Activated CD4-positive, alpha-beta memory T cell treated with anti-CD3 and anti-CD28 coated beads for 36 hours (primary cell): ENCODE results near the gene NOTCH4. TPM values are rescaled to one million over a fixed set of nuclear protein-coding genes. Genes with fewer than 3 reads are reported as not detected.

ENCODE experiments used
- CTCF ChIA-PET: fragments of 350-600 bp; sonication (Branson Sonifier 250); formaldehyde crosslinking; loops from one replicate; lab custom pipeline; 2021; ENCODE audit warnings: antibody characterized with exemption, inconsistent platforms; lab: Charles Lee
- POLR2A ChIA-PET: fragments of 350-600 bp; sonication (Branson Sonifier 250); formaldehyde crosslinking; loops from one replicate; lab custom pipeline; 2021; ENCODE audit warnings: antibody characterized with exemption; lab: Charles Lee
- DNase-seq: peaks from one replicate; pipeline ENCODE4 v3.0.0-alpha.2; 2020
- H3K27ac Mint-ChIP-seq: one replicate; pipeline ENCODE4 v1.8.0; 2021; ENCODE audit warnings: mixed read lengths
- H3K27me3 Mint-ChIP-seq: one replicate; pipeline ENCODE4 v1.8.0; 2021; ENCODE audit warnings: mixed read lengths
- H3K36me3 Mint-ChIP-seq: one replicate; pipeline ENCODE4 v1.8.0; 2021; ENCODE audit warnings: mixed read lengths
- H3K4me1 Mint-ChIP-seq: one replicate; pipeline ENCODE4 v1.8.0; 2021; ENCODE audit warnings: low read depth, mixed read lengths
- H3K4me3 Mint-ChIP-seq: one replicate; pipeline ENCODE4 v1.8.0; 2021; ENCODE audit warnings: mild to moderate bottlenecking, mixed read lengths
- H3K9me3 Mint-ChIP-seq: one replicate; pipeline ENCODE4 v1.8.0; 2021; ENCODE audit warnings: mixed read lengths
- intact Hi-C: fragments of 100-400 bp; cut with micrococcal nuclease; formaldehyde crosslinking; loops from one replicate; pipeline ENCODE4 v1.15.1; 2023
- total RNA-seq, 2 experiments: library from RNA; stranded (reverse); gene quantifications; one replicate each; pipeline ENCODE4 v1.2.3, GENCODE V29; 2021

Gene NOTCH4
- total RNA-seq, 2 experiments from 2014 or later, result 0.31 to 0.51 TPM

DNA sequence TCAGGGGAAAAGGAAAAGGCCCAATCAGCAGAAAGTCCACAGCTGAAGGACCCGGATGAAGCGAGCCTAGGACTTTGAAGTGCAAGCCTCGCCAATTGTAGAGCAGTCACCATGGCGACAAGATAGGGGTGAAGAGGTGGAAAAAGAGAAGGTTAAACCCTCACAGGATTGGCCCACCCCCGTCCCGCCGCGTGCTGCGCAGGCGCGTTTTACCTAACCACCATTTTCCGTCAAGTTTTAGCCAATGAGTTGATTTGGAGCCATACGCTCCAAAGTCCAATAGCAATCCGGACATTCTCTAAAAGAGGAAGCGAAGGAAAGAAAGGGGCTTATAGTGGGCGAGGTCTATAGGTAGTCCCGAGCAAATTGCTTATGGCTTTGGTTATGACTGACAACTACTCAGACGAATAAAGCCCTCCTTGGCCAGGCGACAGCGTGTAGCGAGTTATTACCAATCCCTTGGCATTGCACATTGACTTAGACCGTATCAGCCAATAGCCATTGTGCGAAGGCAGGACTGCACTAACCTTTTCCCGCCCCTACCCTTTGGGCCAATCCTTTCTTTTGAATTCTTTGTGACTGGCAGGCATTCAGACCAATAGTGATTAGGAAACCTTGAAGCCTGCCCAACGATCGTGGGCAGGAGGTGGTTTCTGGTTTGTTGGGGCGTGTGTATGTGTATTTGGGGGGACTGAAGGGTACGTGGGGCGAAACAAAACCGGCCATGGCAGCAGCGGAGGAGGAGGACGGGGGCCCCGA lies 45.9 kb downstream of the NOTCH4 start, which contains the start of gene RNF5:
Gene RNF5, plus strand, starts transcription at position 618 of the 759 bp plus-strand sequence. Its CDS starts 107 bp downstream, at position 725.
- peak; percentile 96 for DNase-seq
- Mint-ChIP-seq H3K27ac (peak within 1 kb of the TSS; percentile 96), H3K36me3 (peaks cover 25% of the 10 kb centered on the region), H3K9me3 (no peaks in the 10 kb centered on the region), H3K4me1 (peaks cover 65% of the 10 kb centered on the region), H3K27me3 (no peaks in the 10 kb centered on the region), H3K4me3 (peak within 1 kb of the TSS; percentile 85)
- ChIA-PET POLR2A (interaction anchor here (0.6 to 4.9 kb wide), 5 partner anchors 11 to 667 kb away, joined by 3 to 57 read pairs (median 4); partner anchors contain the start of genes ATF6B, GPSM3 and PBX2), CTCF (interaction anchor here (1.4 kb wide), 1 partner anchor 17 kb away, joined by 7 read pairs; no protein-coding TSS in a partner anchor)
- intact Hi-C loops, result loop anchor here (1.0 to 10.0 kb wide), 6 partner anchors 12 to 794 kb away; partner anchors contain the start of genes ATF6B, DXO, PBX2 and PPT2

DNA sequence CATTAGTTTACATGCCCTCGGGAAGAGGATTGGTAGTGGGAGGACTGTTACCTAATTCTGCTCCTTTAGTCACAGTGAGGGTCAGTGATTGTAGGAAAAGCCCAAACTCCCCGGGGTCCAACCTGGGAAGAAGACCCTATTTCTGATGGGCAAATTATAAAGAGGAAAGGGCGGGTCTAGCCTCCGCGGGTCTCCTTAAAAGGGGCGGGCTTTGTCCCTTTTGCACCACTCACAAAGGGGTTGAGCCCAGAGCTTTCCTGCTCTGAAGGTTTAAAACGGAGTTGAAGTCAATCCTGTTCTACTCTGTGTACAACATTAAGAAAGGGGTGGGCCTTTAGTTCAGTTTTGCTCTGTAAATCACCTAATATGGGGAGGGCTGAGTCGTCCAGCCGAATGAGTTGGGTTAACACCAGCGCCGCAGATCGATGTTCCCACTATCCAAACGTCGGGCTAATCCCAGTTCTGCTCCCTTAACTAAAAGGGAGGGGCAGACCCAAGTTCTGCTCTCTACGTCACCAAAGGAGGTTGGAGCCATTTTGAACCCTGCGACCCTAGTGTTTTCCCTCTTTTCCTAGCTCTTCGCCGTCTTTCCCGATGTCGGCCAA lies 46.6 kb downstream of the NOTCH4 start:
- POLR2A ChIA-PET, result interaction anchor here (0.6 to 4.9 kb wide), 4 partner anchors 12 to 668 kb away, joined by 3 to 57 read pairs (median 4); partner anchors contain the start of genes GPSM3 and PBX2
- Mint-ChIP-seq H3K4me3 (peak overlapping the region; percentile 85), H3K4me1 (peaks cover 65% of the 10 kb centered on the region), H3K27ac (peak overlapping the region; percentile 96), H3K27me3 (no peaks in the 10 kb centered on the region), H3K36me3 (peaks cover 19% of the 10 kb centered on the region), H3K9me3 (no peaks in the 10 kb centered on the region)
- CTCF ChIA-PET, result interaction anchor here (1.4 kb wide), 1 partner anchor 18 kb away, joined by 7 read pairs; no protein-coding TSS in a partner anchor
- intact Hi-C loops, result loop anchor here (5.0 to 10.0 kb wide), 2 partner anchors 202 to 795 kb away; partner anchors contain the start of gene DXO
- DNase-seq, result no peak

DNA sequence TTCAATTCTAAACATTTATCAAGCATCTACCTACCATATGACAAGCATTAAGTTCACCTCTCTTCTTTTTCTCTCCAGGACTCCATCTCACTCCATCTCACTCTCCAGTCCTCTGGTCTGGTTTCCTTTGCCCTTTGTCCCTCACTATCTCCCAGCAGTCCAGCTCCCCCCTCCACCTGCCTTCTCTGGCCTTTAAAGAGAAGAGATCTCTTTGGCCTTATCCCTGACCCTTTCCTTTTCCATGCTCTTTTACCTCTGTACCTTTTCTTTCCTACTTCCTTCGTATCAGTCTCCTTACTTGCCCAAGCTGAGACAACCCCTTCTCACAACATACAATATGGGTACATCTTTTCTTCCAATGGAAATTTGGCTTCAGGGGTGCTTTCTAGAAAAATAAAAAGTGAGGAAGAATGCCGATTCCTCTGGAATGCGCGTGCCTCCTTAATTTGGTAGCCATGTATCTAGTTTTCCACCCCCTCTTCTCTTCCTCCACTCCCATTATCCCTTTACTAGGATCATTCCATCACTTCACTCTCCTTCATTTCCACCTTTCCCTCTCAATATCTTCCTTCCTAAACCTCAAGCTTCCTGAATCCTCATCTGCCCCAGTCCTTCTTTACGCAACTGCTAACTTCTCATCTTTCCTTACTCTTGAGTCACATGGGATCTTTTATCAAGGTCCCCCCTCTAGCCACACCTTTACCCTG lies 47.2 kb downstream of the NOTCH4 start:
- intact Hi-C loops, result loop anchor here (5.0 to 10.0 kb wide), 2 partner anchors 202 to 796 kb away; partner anchors contain the start of gene DXO
- ChIA-PET CTCF (interaction anchor here (0.7 to 1.3 kb wide), 2 partner anchors 19 to 48 kb away, joined by 3 to 5 read pairs; no protein-coding TSS in a partner anchor), POLR2A (interaction anchor here (0.7 to 4.9 kb wide), 4 partner anchors 13 to 668 kb away, joined by 3 to 57 read pairs (median 4); partner anchors contain the start of genes GPSM3 and PBX2)
- DNase-seq, result no peak
- peak overlapping the region; percentile 85 for H3K4me3 Mint-ChIP-seq
- H3K36me3 Mint-ChIP-seq, result peaks cover 16% of the 10 kb centered on the region
- no peaks in the 10 kb centered on the region for H3K9me3 Mint-ChIP-seq
- H3K4me1 Mint-ChIP-seq, result peaks cover 65% of the 10 kb centered on the region
- peak overlapping the region; percentile 96 for H3K27ac Mint-ChIP-seq
- no peaks in the 10 kb centered on the region for H3K27me3 Mint-ChIP-seq

DNA sequence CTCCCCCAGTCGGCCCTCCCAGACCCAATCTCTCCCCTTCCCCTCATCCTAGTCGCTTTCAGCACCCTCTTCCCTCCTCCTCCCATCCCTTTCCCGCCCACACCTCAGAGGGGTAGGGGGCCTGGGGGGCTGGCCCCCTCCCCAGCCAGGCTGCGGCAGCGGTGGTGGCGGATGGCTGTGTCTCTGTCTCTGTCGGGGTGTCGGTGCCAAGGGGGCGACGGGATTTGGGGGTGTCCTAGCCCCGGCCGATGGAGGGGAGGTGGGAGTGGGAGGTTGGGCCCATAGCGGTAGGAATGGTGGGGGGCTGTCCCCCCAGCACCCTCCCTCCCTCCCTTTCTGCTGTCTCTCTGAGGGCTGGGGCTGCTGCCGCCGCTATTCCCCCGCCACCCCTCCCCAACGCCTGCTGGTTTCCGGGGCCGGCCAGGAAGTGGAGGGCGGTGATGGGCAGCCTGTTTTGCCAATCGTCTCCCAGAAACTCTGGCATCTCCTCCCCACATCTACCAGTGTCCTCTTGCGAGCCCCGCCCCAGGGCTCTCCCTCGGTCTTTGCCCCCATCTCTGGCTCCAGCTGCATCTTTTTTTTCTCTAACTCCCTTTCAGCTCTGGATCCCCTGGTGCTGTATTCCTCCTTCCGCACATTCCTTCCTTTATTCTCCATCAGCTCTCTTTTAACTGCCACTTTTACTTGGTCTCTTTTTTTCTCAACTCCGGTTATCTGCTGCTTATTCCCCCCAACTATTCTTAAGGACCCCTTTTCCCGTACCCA lies 48.0 kb downstream of the NOTCH4 start, which contains the start of gene AGPAT1:
Gene AGPAT1, minus strand, starts transcription at position 374 of the 765 bp plus-strand sequence. CDS start 4,588 bp downstream, outside the sequence.
- no peaks in the 10 kb centered on the region for H3K9me3 Mint-ChIP-seq
- intact Hi-C loops, result loop anchor here (5.0 to 10.0 kb wide), 2 partner anchors 201 to 796 kb away; partner anchors contain the start of gene DXO
- H3K4me1 Mint-ChIP-seq, result peaks cover 60% of the 10 kb centered on the region
- ChIA-PET CTCF (interaction anchor here (0.7 to 1.3 kb wide), 2 partner anchors 20 to 47 kb away, joined by 3 to 5 read pairs; no protein-coding TSS in a partner anchor), POLR2A (interaction anchor here (0.7 to 4.9 kb wide), 3 partner anchors 13 to 21 kb away, joined by 3 to 57 read pairs (median 4); partner anchors contain the start of genes GPSM3 and PBX2)
- H3K27ac Mint-ChIP-seq, result peak within 1 kb of the TSS; percentile 96
- H3K27me3 Mint-ChIP-seq, result no peaks in the 10 kb centered on the region
- DNase-seq, result peak; percentile 99
- peak within 1 kb of the TSS; percentile 85 for H3K4me3 Mint-ChIP-seq
- peaks cover 12% of the 10 kb centered on the region for H3K36me3 Mint-ChIP-seq

DNA sequence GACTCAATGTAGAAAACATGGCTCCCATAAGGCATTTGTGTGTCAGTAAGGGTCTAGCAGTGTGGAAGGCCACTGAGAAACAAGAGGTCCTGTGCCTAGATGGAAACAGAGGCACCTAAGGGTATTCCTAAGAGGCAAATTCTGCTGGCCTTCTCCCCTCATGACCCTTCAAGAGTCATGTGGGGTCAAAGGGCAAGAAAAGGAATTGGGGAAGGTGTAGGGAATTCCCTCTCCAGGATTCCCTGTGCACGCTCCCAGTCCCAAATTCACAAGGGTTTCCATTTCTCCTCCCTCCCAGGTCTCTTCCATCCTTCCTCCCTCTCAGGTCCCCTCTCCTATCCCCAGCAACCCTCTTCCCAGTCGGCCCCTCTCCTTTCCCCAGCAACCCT lies 48.6 kb downstream of the NOTCH4 start:
- Mint-ChIP-seq H3K27ac (peak overlapping the region; percentile 69), H3K27me3 (no peaks in the 10 kb centered on the region), H3K4me3 (peak overlapping the region; percentile 85), H3K4me1 (peaks cover 54% of the 10 kb centered on the region), H3K36me3 (peaks cover 9% of the 10 kb centered on the region), H3K9me3 (no peaks in the 10 kb centered on the region)
- intact Hi-C loops, result loop anchor here (5.0 to 10.0 kb wide), 2 partner anchors 201 to 797 kb away; partner anchors contain the start of gene DXO
- ChIA-PET POLR2A (no interaction called here), CTCF (no interaction called here)
- DNase-seq, result no peak

DNA sequence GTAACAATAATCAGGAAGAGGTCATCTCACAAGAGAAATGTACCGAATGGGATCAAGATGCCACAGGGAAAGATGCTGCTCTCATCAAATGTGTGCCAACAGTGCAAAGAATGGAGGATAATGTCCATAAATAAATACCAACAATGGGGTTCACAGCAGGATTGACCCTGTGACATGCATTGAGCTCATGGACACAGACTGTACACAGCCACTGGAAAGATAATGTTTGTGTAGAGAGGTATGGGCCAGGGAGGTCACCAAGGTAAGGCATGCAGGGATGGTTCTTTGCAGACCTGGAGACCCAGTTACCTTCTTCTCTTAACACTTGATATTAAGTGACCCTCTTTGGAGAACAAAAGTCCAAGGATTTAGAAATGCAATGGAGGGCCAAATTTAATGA lies 49.5 kb downstream of the NOTCH4 start:
- ChIA-PET POLR2A (no interaction called here), CTCF (no interaction called here)
- no peak for DNase-seq
- H3K27ac Mint-ChIP-seq, result no peak overlapping the region
- peaks cover 11% of the 10 kb centered on the region for H3K36me3 Mint-ChIP-seq
- H3K27me3 Mint-ChIP-seq, result no peaks in the 10 kb centered on the region
- intact Hi-C loops, result loop anchor here (10.0 kb wide), 1 partner anchor 200 kb away; the partner anchor contains the start of gene DXO
- H3K9me3 Mint-ChIP-seq, result no peaks in the 10 kb centered on the region
- peak overlapping the region; percentile 3 for H3K4me3 Mint-ChIP-seq
- peaks cover 46% of the 10 kb centered on the region for H3K4me1 Mint-ChIP-seq

- Mint-ChIP-seq H3K27me3 (no peaks in the 10 kb centered on the region), H3K9me3 (no peaks in the 10 kb centered on the region), H3K4me1 (peaks cover 38% of the 10 kb centered on the region), H3K4me3 (no peak overlapping the region), H3K27ac (no peak overlapping the region), H3K36me3 (peaks cover 15% of the 10 kb centered on the region)
- intact Hi-C loops, result loop anchor here (10.0 kb wide), 1 partner anchor 198 kb away; the partner anchor contains the start of gene DXO
- DNase-seq, result no peak
- ChIA-PET CTCF (interaction anchor here (1.2 kb wide), 1 partner anchor 54 kb away, joined by 3 read pairs; no protein-coding TSS in a partner anchor), POLR2A (no interaction called here)
Observed at GRCh38 chr6:32173051-32173727, 50.7 kb downstream of the NOTCH4 start.

GRCh38 chr6:32171234-32171633 lies 52.6 kb downstream of the NOTCH4 start:
- H3K27ac Mint-ChIP-seq, result no peak overlapping the region
- CTCF ChIA-PET, result interaction anchor here (1.4 kb wide), 1 partner anchor 53 kb away, joined by 4 read pairs; no protein-coding TSS in a partner anchor
- no peak for DNase-seq
- no peaks in the 10 kb centered on the region for H3K9me3 Mint-ChIP-seq
- peaks cover 20% of the 10 kb centered on the region for H3K36me3 Mint-ChIP-seq
- POLR2A ChIA-PET, result no interaction called here
- no peaks in the 10 kb centered on the region for H3K27me3 Mint-ChIP-seq
- H3K4me1 Mint-ChIP-seq, result peaks cover 28% of the 10 kb centered on the region
- intact Hi-C loops, result loop anchor here (10.0 kb wide), 1 partner anchor 196 kb away; the partner anchor contains the start of gene DXO
- no peak overlapping the region for H3K4me3 Mint-ChIP-seq

DNA sequence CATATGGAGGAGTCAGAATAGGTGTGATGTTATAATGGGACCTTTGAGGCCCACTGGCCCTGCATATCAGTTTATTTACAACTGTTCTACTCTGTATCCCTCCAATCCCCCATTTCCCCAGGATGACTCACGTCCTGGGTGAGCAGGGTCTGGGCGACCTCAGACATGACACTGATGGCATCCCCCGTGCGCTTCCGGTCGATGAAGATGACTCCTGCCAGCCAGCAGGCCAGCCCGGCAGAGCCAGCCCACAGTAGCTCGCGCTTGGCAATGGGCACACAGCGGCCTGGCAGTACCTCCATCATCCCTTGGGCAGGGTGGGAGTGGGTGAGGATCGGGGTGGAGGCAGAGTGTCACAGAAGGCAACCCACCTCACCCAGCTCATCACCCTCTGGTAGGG lies 53.6 kb downstream of the NOTCH4 start:
- intact Hi-C loops, result loop anchor here (10.0 kb wide), 1 partner anchor 195 kb away; the partner anchor contains the start of gene DXO
- H3K4me3 Mint-ChIP-seq, result no peak overlapping the region
- no peaks in the 10 kb centered on the region for H3K27me3 Mint-ChIP-seq
- H3K9me3 Mint-ChIP-seq, result no peaks in the 10 kb centered on the region
- peaks cover 20% of the 10 kb centered on the region for H3K36me3 Mint-ChIP-seq
- ChIA-PET CTCF (no interaction called here), POLR2A (no interaction called here)
- H3K27ac Mint-ChIP-seq, result no peak overlapping the region
- DNase-seq, result no peak
- H3K4me1 Mint-ChIP-seq, result peaks cover 26% of the 10 kb centered on the region
